H9 (cell line): ENCODE results near the gene TMEM9. TPM values are rescaled to one million over a fixed set of nuclear protein-coding genes. Genes with fewer than 3 reads are reported as not detected.

Experiments used
- DNase-seq: peaks from one replicate; pipeline ENCODE4 v3.0.0-alpha.2; 2017
- H2AFZ ChIP-seq: one replicate; pipeline ENCODE4 v1.6.1; 2013; ENCODE audit warnings: mild to moderate bottlenecking, low read length, control low read depth, moderate library complexity
- H2AK5ac ChIP-seq: 2 replicates; pipeline ENCODE4 v1.6.1; 2013; ENCODE audit warnings: low read length, control low read depth, mixed read lengths; ENCODE audit not compliant: insufficient read length
- H2BK120ac ChIP-seq: one replicate; pipeline ENCODE4 v1.6.1; 2013; ENCODE audit warnings: low read depth, mild to moderate bottlenecking, low read length, control low read depth, inconsistent platforms; ENCODE audit not compliant: poor library complexity, severe bottlenecking
- H2BK12ac ChIP-seq: 2 replicates; pipeline ENCODE4 v1.6.1; 2013; ENCODE audit warnings: low read length, control low read depth, mixed read lengths, low read depth; ENCODE audit not compliant: insufficient read length
- H2BK15ac ChIP-seq: 2 replicates; pipeline ENCODE4 v1.6.1; 2013; ENCODE audit warnings: low read depth, low read length, control low read depth
- H2BK20ac ChIP-seq: one replicate; pipeline ENCODE4 v1.6.1; 2013; ENCODE audit warnings: low read depth, mild to moderate bottlenecking, low read length, control low read depth, inconsistent platforms; ENCODE audit not compliant: poor library complexity, severe bottlenecking
- H2BK5ac ChIP-seq: 2 replicates; pipeline ENCODE4 v1.6.1; 2013; ENCODE audit warnings: low read length, control low read depth, mixed read lengths; ENCODE audit not compliant: insufficient read length
- H3K14ac ChIP-seq: 2 replicates; pipeline ENCODE4 v1.6.1; 2013; ENCODE audit warnings: low read length, control low read depth; ENCODE audit not compliant: insufficient read depth
- H3K18ac ChIP-seq: 2 replicates; pipeline ENCODE4 v1.6.1; 2013; ENCODE audit warnings: low read depth, mild to moderate bottlenecking, mixed read lengths, low read length, control low read depth; ENCODE audit not compliant: insufficient read length
- H3K23ac ChIP-seq: 2 replicates; pipeline ENCODE4 v1.6.1; 2013; ENCODE audit warnings: low read length, control low read depth, mixed read lengths, low read depth; ENCODE audit not compliant: insufficient read length
- H3K23me2 ChIP-seq: 2 replicates; pipeline ENCODE4 v1.6.1; 2013; ENCODE audit warnings: low read depth, mild to moderate bottlenecking, mixed read lengths, low read length, control low read depth; ENCODE audit not compliant: insufficient read length, poor library complexity, severe bottlenecking
- H3K27ac ChIP-seq: 2 replicates; pipeline ENCODE4 v1.5.1; 2013; ENCODE audit warnings: low read length, control low read depth, mixed read lengths, low read depth; ENCODE audit not compliant: insufficient read length
- H3K27me3 ChIP-seq: 2 replicates; pipeline ENCODE4 v1.6.1; 2013; ENCODE audit warnings: low read length, control low read depth, inconsistent platforms; ENCODE audit not compliant: insufficient read depth
- H3K4ac ChIP-seq: 2 replicates; pipeline ENCODE4 v1.6.1; 2013; ENCODE audit warnings: low read depth, mild to moderate bottlenecking, control low read depth, inconsistent platforms, low read length, moderate library complexity
- H3K4me1 ChIP-seq: 2 replicates; pipeline ENCODE4 v1.6.1; 2013; ENCODE audit warnings: low read length, control low read depth, inconsistent platforms; ENCODE audit not compliant: insufficient read depth
- H3K4me2 ChIP-seq: 2 replicates; pipeline ENCODE4 v1.6.1; 2013; ENCODE audit warnings: low read length, control low read depth, mixed read lengths; ENCODE audit not compliant: insufficient read length, insufficient read depth
- H3K56ac ChIP-seq: 2 replicates; pipeline ENCODE4 v1.6.1; 2013; ENCODE audit warnings: low read depth, mild to moderate bottlenecking, mixed read lengths, low read length, control low read depth; ENCODE audit not compliant: insufficient read length
- H3K79me1 ChIP-seq: 2 replicates; pipeline ENCODE4 v1.6.1; 2013; ENCODE audit warnings: low read depth, mild to moderate bottlenecking, moderate library complexity, low read length, control low read depth, inconsistent platforms; ENCODE audit not compliant: insufficient read depth, poor library complexity, severe bottlenecking
- H3K79me2 ChIP-seq: 2 replicates; pipeline ENCODE4 v1.6.1; 2013; ENCODE audit warnings: low read length, control low read depth, inconsistent platforms; ENCODE audit not compliant: insufficient read depth
- H3K9ac ChIP-seq: 2 replicates; pipeline ENCODE4 v1.6.1; 2013; ENCODE audit warnings: low read length, control low read depth, mixed read lengths; ENCODE audit not compliant: insufficient read length; ENCODE audit errors: extremely low read depth
- H3K9me3 ChIP-seq: one replicate; pipeline ENCODE4 v1.6.1; 2013; ENCODE audit warnings: low read depth, low read length, inconsistent platforms; ENCODE audit not compliant: control insufficient read depth
- H3T11ph ChIP-seq: one replicate; pipeline ENCODE4 v1.6.1; 2013; ENCODE audit warnings: mild to moderate bottlenecking, low read length, control low read depth, inconsistent platforms
- H4K20me1 ChIP-seq: one replicate; pipeline ENCODE4 v1.6.1; 2013; ENCODE audit not compliant: control insufficient read depth, insufficient read length, insufficient read depth
- H4K5ac ChIP-seq: 2 replicates; pipeline ENCODE4 v1.6.1; 2013; ENCODE audit warnings: low read depth, mild to moderate bottlenecking, mixed read lengths, low read length, control low read depth; ENCODE audit not compliant: insufficient read length
- H4K8ac ChIP-seq: replicated peaks from 2 replicates; pipeline ENCODE4 v1.6.1; 2013; ENCODE audit warnings: low read length, control low read depth, mixed read lengths, low read depth; ENCODE audit not compliant: insufficient read length
- H4K91ac ChIP-seq: 2 replicates; pipeline ENCODE4 v1.6.1; 2013; ENCODE audit warnings: low read depth, mild to moderate bottlenecking, moderate library complexity, mixed read lengths, low read length, control low read depth; ENCODE audit not compliant: insufficient read length
- H3K27ac Mint-ChIP-seq, 3 experiments: 2 replicates in 2 of 3; 3 replicates in 1 of 3; pipeline ENCODE4 v1.8.0; 2020 to 2021; ENCODE audit warnings: mixed read lengths in 3 of 3, mild to moderate bottlenecking in 1 of 3, moderate library complexity in 1 of 3
- H3K27me3 Mint-ChIP-seq: 2 replicates; pipeline ENCODE4 v1.8.0; 2021; ENCODE audit warnings: low read depth, mild to moderate bottlenecking, moderate library complexity, mixed read lengths
- H3K36me3 Mint-ChIP-seq, 3 experiments: 2 replicates in 2 of 3; 3 replicates in 1 of 3; pipeline ENCODE4 v1.8.0; 2020 to 2021; ENCODE audit warnings: low read depth in 3 of 3, mixed read lengths in 3 of 3; ENCODE audit not compliant: insufficient read depth in 1 of 3
- H3K4me1 Mint-ChIP-seq, 2 experiments: 2 replicates each; pipeline ENCODE4 v1.8.0; 2020; ENCODE audit warnings: mixed read lengths in 2 of 2
- H3K4me3 Mint-ChIP-seq, 2 experiments: 2 replicates in 1 of 2; 3 replicates in 1 of 2; pipeline ENCODE4 v1.8.0; 2020 to 2021; ENCODE audit warnings: mild to moderate bottlenecking in 2 of 2, mixed read lengths in 2 of 2, moderate library complexity in 1 of 2
- H3K9me3 Mint-ChIP-seq, 2 experiments: 2 replicates in 1 of 2; 3 replicates in 1 of 2; pipeline ENCODE4 v1.8.0; 2020; ENCODE audit warnings: mild to moderate bottlenecking in 2 of 2, mixed read lengths in 2 of 2, moderate library complexity in 1 of 2
- CTCF ChIP-seq: fragments of 200-600 bp; sonication (generic); conservative IDR thresholded peaks from 3 replicates; pipeline ENCODE4 v1.8.0; 2021; ENCODE audit warnings: antibody characterized with exemption, mild to moderate bottlenecking
- WGBS: extraction: QIAGEN DNeasy Blood & Tissue Kit; methylation state at CpG from one replicate; pipeline ENCODE4 v1.1.7; 2013; ENCODE audit warnings: missing lambda C conversion rate, low lambda C conversion rate, mixed read lengths; ENCODE audit not compliant: insufficient read length; ENCODE audit errors: extremely low coverage; 5-methylcytosine and 5-hydroxymethylcytosine counted together
- total RNA-seq: library from RNA; stranded (reverse); gene quantifications from 2 replicates; pipeline ENCODE4 v1.2.1, GENCODE V29; 2021

TMEM9 gene
- total RNA-seq, 1 experiment from 2014 or later: 93.4 TPM

- Histone ChIP-seq H2BK12ac (no peak overlapping the region), H3K27ac (no peak overlapping the region), H2AFZ (no peak overlapping the region), H3K9ac (no peak overlapping the region), H2AK5ac (no peak overlapping the region), H3K23me2 (peaks cover 10% of the 10 kb centered on the region), H4K91ac (no peak overlapping the region), H3K23ac (no peak overlapping the region), H3K14ac (no peak overlapping the region), H3K79me1 (no peaks in the 10 kb centered on the region), H2BK15ac (no peak overlapping the region), H3K4me2 (no peak overlapping the region), H4K20me1 (no peaks in the 10 kb centered on the region), H3K9me3 (no peaks in the 10 kb centered on the region), H3K4me1 (no peaks in the 10 kb centered on the region; the same call in 1 of the 2 replicates), H3K79me2 (no peaks in the 10 kb centered on the region), H3K56ac (no peak overlapping the region), H4K8ac (no peak overlapping the region), H3K18ac (no peak overlapping the region), H3T11ph (no peak overlapping the region), H2BK120ac (no peak overlapping the region), H3K27me3 (peaks cover 12% of the 10 kb centered on the region; the same call in 1 of the 2 replicates), H2BK20ac (no peak overlapping the region), H4K5ac (no peak overlapping the region), H2BK5ac (no peak overlapping the region), H3K4ac (no peak overlapping the region)
- H3K9me3 Mint-ChIP-seq: no peaks in the 10 kb centered on the region
- peaks cover 11 to 28% of the 10 kb centered on the region in 2 experiments for H3K4me1 Mint-ChIP-seq
- no peak for DNase-seq
- H3K4me3 Mint-ChIP-seq: no peak overlapping the region
- no CpG with 5 or more reads among the region's 3 CpGs for WGBS
- H3K36me3 Mint-ChIP-seq: no peaks in the 10 kb centered on the region
- H3K27me3 Mint-ChIP-seq: peaks cover 42% of the 10 kb centered on the region
- no peak for TF ChIP-seq CTCF
- H3K27ac Mint-ChIP-seq: no peak overlapping the region
Observed at GRCh38 chr1:201111672-201112071, 42.6 kb downstream of the TMEM9 start.
